ENCODE results near the gene NCAPD2. TPM values are rescaled to one million over a fixed set of nuclear protein-coding genes. Genes with fewer than 3 reads are reported as not detected.
A peak's percentile ranks its signal among the peaks of the same experiment; 100 is the strongest.
"Not testable (repeated sequence)": the region's sequence is repeated elsewhere in the genome, so short reads cannot be mapped to it uniquely, and the experiment has no call there.

Gene NCAPD2
- polyA plus RNA-seq, 3 donors, result 6.2 to 15.0 (median 8.3) TPM

GRCh38 chr12:6494968-6495367 is 1.1 kb downstream of the NCAPD2 start:
- Histone ChIP-seq H3K4me3 (replicated peaks in 1 of 3; ENCODE audit: low read depth in 2 of 3, low read length in 3 of 3) (peak overlapping the region in 1 of 3 experiments; percentile 92), H2AFZ (ENCODE audit: insufficient read depth, low read depth, low read length, poor library complexity, severe bottlenecking) (no peak overlapping the region), H3K27ac (ENCODE audit: low read depth in 1 of 2, low read length in 2 of 2) (peak overlapping the region in 1 of 2 donors; percentile 62), H3K4me1 (ENCODE audit: control insufficient read depth in 1 of 2, insufficient read depth in 2 of 2, low read length in 2 of 2) (peaks cover 20 to 30% of the 10 kb centered on the region in 2 donors), H3K9me3 (replicated peaks in 1 of 2; ENCODE audit: control insufficient read depth in 1 of 2, insufficient read depth in 1 of 2, low read length in 2 of 2) (no peaks in the 10 kb centered on the region), H3K36me3 (replicated peaks in 1 of 2; ENCODE audit: control insufficient read depth in 1 of 2, insufficient read depth in 2 of 2, low read length in 2 of 2) (peaks cover 40 to 52% of the 10 kb centered on the region in 2 donors), H3K4me2 (replicated peaks; ENCODE audit: extremely low read depth, low read length, poor library complexity, severe bottlenecking) (peak overlapping the region; percentile 93), H3K27me3 (ENCODE audit: control insufficient read depth in 2 of 2, insufficient read depth in 2 of 2, low read length in 2 of 2) (no peaks in the 10 kb centered on the region), H4K20me1 (ENCODE audit: insufficient read depth, low read length) (peaks cover 10% of the 10 kb centered on the region), H3K9ac (ENCODE audit: insufficient read depth, low read length, poor library complexity, severe bottlenecking) (no peak overlapping the region), H3K79me2 (ENCODE audit: insufficient read depth, low read length) (peaks cover 71% of the 10 kb centered on the region)
- Mint-ChIP-seq H3K27ac (peak overlapping the region in 6 of 7 donors; percentile 5 to 96 (median 74)), H3K36me3 (peaks cover 25 to 45% of the 10 kb centered on the region in 2 donors), H3K9me3 (no peaks in the 10 kb centered on the region), H3K4me3 (peak overlapping the region in 1 of 2 donors; percentile 98), H3K27me3 (ENCODE audit: low read depth in 3 of 3) (peaks cover 0 to 3% (median 0%) of the 10 kb centered on the region in 3 donors), H3K4me1 (peaks cover 22% of the 10 kb centered on the region)
- DNase-seq, result peak in 1 of 3 donors; percentile 19
- no peak for TF ChIP-seq CTCF (IDR thresholded peaks at IDR 0.05)
- intact Hi-C loops (cut with micrococcal nuclease), result loop anchor here in 1 of 2 donors (5.0 kb wide), 1 partner anchor 37 kb away; the partner anchor contains the start of gene GAPDH
- WGBS (ENCODE audit: insufficient coverage), result no CpG with 5 or more reads among the region's 1 CpG

DNA sequence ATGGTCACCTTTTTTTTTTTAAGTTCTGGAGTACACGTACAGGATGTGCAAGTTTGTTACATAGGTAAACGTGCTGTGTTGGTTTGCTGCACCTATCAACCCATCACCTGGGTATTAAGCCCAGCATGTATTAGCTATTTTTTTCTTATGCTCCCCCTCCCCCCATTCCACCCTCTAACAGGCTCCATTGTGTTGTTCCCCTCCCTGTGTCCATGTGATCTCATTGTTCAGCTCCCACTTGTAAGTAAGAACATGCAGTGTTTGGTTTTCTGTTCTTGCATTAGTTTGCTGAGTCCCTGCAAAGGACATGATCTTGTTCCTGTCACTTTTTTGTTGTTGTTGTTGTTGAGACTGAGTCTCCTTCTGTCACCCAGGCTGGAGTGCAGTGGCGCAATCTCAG is 3.4 kb downstream of the NCAPD2 start:
- H3K9ac ChIP-seq (ENCODE audit: insufficient read depth, low read length, poor library complexity, severe bottlenecking); H3K27ac ChIP-seq (ENCODE audit: low read depth in 1 of 2, low read length in 2 of 2); H3K9me3 Mint-ChIP-seq; H3K27me3 ChIP-seq (ENCODE audit: control insufficient read depth in 2 of 2, insufficient read depth in 2 of 2, low read length in 2 of 2); H3K4me2 ChIP-seq (replicated peaks; ENCODE audit: extremely low read depth, low read length, poor library complexity, severe bottlenecking); H4K20me1 ChIP-seq (ENCODE audit: insufficient read depth, low read length); H3K4me3 ChIP-seq (replicated peaks in 1 of 3; ENCODE audit: low read depth in 2 of 3, low read length in 3 of 3); H2AFZ ChIP-seq (ENCODE audit: insufficient read depth, low read depth, low read length, poor library complexity, severe bottlenecking); H3K4me3 Mint-ChIP-seq; H3K9me3 ChIP-seq (replicated peaks in 1 of 2; ENCODE audit: control insufficient read depth in 1 of 2, insufficient read depth in 1 of 2, low read length in 2 of 2); DNase-seq; H3K27me3 Mint-ChIP-seq (ENCODE audit: low read depth in 3 of 3): not testable (repeated sequence)
- H3K4me1 Mint-ChIP-seq, result peaks cover 20% of the 10 kb centered on the region
- WGBS (ENCODE audit: insufficient coverage), result no CpG with 5 or more reads among the region's 3 CpGs
- intact Hi-C loops (cut with micrococcal nuclease), result loop anchor here in 1 of 2 donors (5.0 kb wide), 1 partner anchor 35 kb away; the partner anchor contains the start of gene GAPDH
- peaks cover 87% of the 10 kb centered on the region for H3K79me2 ChIP-seq (ENCODE audit: insufficient read depth, low read length)
- H3K27ac Mint-ChIP-seq, result peak overlapping the region in 1 of 7 donors; percentile 76
- peaks cover 19 to 26% of the 10 kb centered on the region in 2 donors for H3K4me1 ChIP-seq (ENCODE audit: control insufficient read depth in 1 of 2, insufficient read depth in 2 of 2, low read length in 2 of 2)
- H3K36me3 ChIP-seq (replicated peaks in 1 of 2; ENCODE audit: control insufficient read depth in 1 of 2, insufficient read depth in 2 of 2, low read length in 2 of 2), result peaks cover 50 to 62% of the 10 kb centered on the region in 2 donors
- H3K36me3 Mint-ChIP-seq, result peaks cover 19 to 39% of the 10 kb centered on the region in 2 donors

Measured in CD14-positive monocyte (primary cell).